PC-9 (cell line): Measurements from ENCODE around the gene VSIG2.

Experiments used
- CTCF ChIP-seq: fragments of 200-600 bp; sonication (generic); conservative IDR thresholded peaks from 2 replicates; pipeline ENCODE4 v1.6.1; 2017; ENCODE audit warnings: mixed run types, antibody characterized with exemption, mild to moderate bottlenecking, moderate library complexity
- EZH2 ChIP-seq: fragments of 200-600 bp; sonication (generic); IDR thresholded peaks from 2 replicates; pipeline ENCODE4 v1.8.0; 2017; ENCODE audit warnings: antibody characterized with exemption, low read depth

- TF ChIP-seq CTCF = no peak
- TF ChIP-seq EZH2 = no peak
These were observed 1.6 kb upstream of the VSIG2 start for GRCh38 chr11:124753624-124754023.
